NCI-H524 treated with DMSO at 0.1 percent for 48 hours (cell line): ENCODE measurements around the gene PGAM2.

ENCODE experiments used
- DNase-seq: peaks from one replicate; lab custom pipeline; 2025; lab: John Stamatoyannopoulos, UW

The PGAM2 gene

DNA sequence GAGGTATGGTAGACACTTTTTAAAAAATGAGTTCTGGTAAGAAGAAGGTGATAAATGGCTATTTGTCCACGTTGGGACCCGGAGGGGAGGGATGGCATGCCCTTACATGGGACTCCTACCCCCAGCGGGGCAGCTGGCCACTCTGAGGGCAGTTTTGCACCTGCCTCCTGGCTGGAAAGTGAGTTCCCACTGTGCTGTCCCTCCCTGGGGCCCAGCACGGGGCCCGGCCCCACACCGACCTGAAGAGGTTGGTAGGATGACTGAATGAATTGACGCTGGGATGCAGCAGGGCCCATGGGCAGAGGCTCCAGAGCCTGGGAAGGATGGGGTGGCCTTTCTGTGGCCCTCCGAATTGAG is 38.2 kb upstream of the PGAM2 start:
- no peak for DNase-seq

GRCh38 chr7:44102846-44103565 is 37.6 kb upstream of the PGAM2 start:
- no peak for DNase-seq

- DNase-seq = no peak
Observed at GRCh38 chr7:44101966-44102845, 36.8 kb upstream of the PGAM2 start.

DNA sequence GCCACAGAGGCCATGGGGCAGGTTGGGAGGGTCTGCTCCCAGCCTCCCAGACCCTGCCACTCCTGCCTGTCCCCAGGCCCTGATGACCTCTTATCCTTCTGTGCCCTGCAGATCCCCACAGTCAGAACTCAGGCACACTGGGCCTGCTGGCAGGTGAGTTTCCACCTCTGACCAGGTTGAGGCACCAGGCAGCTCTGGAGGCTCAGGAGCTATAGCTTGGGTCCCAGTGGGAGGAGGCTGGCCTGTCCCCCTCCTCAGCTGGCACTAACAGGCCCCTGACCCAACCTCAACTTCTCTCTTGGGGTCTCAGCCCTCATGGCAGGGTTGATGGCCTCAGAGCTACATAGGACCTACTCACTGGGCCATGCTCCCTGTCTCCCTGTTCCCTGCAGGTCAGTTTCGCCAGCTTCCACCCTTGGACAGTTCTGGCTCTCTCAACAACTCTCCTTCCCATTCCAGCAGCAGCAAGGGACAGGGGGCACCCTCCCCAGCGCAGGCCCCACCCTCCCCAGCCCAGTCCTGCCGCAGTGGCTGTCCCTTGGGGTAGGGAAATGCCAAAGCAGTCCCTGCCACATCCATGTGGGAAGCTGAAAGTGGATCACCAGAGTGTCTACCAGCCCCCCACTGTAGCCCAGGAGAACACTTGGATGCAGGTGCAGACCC is 36.1 kb upstream of the PGAM2 start:
- DNase-seq = no peak

DNA sequence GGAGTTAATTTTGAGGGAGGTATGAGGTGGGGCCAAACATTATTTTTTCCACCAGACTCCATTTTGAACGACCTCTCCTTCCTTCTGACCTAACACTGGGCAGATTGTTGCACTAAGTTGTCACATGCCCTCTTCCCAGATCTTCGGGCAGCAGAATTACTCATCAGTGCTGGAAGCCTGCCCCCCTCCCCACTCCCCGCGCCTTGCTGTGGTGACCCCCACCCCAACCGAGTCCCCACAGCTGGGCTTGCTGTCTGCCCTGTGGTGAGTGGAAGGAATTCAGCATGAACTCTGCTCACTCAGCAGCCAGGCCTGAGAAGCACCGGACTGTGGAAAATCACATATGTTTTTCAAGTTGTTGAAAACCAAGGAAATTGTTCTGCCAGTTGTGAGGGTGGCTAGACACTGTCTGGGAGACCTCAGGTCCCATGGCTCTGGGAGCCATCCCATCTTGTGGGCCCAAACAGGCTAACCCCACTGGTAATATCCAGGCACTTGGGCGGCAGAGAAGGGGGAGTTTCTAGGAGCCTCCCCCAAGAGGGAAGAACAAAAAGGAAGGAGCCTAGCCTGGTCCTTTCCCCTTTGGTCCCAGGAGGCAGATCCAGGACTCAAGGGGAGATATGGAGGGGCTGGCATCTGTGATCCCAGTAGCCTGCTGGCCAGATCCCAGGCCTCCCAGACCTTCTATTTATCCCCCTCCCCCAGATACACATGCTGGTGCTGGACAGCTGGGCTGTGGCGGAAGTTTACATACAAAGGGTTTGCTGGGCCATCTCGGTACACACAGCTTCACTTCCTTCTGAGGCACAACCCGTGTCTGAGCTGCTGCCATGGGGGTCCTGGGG is 35.3 kb upstream of the PGAM2 start:
- no peak for DNase-seq

- DNase-seq = no peak
Observed at GRCh38 chr7:44099669-44100068, 34.3 kb upstream of the PGAM2 start.

- DNase-seq = no peak
Observed at GRCh38 chr7:44098092-44099068, 33.0 kb upstream of the PGAM2 start.

DNA sequence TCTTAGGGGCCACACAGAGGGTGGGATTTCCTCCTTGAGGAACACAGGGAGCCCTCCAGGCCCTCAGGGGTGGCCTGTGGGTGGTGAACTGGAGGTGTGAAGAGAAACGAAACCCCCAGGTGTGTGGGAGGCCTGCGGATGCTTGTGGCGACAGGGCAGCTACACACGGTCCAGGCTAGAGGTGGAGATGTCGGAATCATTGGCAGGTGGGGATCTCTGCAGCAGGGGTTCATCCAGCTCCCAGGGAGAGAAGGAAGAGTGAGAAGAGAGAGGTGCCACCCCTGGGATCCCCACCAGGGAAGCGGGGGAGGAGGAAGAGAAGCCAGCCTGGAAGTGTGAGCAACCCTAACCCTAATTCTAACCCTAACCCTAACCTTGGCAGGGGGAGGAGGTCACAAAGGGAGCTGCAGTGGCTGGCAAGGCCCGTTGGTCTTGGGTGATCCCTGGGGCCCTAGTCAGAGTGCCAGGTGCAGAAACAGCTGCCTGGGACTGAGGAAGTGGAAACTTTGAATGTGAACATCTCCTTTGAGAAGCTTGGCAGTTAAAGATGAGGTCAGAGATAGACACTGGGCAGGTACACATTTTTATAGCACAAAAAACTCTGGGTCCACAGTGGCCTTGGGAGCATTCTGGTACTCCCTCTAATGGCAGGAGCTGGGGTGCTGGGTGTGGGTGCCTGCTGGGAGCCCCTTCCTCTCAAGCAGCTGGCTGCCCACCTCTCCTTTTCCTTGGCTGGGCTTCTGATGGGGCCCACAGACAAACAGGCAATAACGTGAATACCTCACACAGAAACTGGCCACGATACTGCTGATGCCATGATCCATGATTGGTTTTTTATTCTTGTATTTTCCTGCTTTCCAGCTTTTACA is 31.9 kb upstream of the PGAM2 start:
- DNase-seq = no peak

DNA sequence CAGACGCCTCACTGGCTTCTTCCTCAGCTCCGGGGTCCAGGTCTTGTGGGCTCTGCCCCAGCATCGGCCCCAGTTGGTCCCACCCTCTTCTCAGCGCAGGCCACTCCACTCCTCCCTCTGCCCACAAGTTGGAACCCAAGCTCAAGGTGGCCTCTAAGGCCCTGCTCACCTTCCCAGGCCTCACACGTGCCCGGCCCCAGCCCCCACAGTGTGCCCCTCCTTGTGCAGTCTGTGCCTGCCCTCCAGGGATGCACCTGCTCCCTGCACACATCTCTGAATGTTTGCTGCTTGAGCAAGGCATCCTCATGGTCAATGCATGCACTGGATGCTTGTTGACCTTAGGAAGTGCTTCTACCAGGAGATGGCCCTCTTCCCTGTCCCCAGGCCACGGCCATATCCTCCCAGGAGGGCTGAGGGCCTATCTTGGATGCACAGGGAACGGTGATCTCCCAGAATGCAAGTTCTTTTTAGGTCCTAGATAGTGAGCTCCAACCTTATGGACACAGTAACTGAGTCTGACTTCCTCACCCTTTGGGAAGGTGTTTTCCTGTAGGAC is 31.0 kb upstream of the PGAM2 start:
- no peak for DNase-seq

- DNase-seq = no peak
Observed at GRCh38 chr7:44095781-44096180, 30.4 kb upstream of the PGAM2 start.

GRCh38 chr7:44094883-44095592 is 29.7 kb upstream of the PGAM2 start:
- no peak for DNase-seq

DNA sequence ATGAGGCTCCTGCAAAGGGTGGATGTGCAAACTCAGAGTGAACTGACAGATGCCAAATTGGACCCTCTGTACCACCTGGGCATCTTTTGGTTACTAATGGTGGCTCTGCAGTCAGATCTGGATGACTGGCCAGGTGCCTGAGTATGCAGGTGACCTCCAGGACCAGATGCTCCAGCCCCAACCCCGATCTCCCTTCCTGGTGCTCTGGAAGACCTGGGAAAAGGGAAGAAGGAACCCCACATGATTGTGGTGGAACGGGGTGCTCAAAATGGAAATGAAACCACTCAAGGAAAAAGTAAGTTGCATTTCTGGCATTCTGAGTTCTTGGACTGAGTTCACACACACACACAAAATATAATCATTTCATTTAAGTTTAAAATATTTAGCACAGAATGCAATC is 29.0 kb upstream of the PGAM2 start:
- no peak for DNase-seq

DNA sequence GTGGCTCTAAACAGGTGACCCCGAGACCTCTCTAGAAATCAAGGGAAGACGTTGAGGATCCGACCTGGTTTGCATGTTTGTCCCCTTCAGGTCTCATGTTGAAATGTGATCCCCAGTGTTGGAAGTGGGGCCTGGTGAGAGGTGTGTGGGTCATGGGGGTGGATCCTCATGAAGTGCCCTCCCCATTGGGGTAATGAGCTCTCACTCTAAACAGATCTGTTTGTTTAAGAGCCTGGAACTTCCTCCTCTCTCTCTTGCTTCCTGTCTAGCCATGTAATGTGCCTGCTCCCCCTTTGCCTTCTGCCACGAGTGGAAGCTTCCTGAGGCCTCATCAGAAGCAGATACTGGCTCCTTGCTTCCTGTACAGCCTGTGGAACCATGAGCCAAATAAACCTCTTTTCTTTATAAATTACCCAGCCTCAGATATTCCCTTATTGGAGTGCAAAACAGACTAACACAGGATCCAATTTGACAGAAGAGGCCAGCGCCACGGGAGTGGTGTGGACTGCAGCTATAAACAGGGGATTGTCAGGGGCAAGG is 27.8 kb upstream of the PGAM2 start:
- DNase-seq = no peak

DNA sequence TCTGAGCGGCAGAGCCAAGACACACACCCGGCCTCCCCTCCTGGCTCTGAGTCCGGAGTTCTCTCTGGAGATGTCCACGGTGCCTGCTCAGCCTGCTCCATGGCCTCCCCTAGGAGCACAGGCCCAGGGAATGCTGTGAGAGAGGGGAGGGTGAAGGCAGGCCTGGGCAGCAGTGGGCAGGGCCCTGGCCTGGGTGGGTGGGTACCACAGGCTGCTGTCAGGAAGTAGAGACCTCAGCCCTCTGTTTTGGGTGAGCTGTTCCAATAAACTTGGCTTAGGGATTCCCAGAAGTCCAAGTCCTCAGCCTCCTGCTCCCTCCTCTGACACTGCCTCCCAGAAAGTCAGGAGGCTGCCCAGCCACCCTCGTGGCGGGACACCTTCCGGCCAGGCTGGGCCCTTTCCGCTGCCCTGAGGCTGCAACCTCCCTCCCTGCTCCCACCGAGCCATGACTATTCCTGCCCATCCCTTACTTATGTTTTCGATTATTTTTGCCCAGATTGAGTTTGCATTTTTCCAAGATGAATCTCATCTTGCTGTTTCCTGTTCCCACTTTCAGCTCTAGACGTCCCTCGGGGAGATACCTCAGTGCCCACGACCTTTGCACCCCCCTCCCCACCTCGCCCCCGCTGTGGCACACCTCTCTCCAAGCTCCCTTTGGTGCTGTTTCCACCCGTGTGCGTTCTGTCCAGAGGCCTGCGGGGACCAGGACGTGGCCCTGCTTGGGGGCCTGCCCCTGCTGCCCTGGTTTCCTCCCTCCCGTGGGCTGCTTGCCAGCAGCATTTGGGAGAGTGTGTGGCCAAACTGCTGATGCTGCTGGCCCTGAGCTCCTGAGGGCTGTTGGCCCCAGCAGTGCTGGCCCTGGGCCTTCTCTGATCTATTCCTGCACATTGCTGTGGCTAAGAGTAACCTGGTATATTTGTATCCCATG is 22.8 kb upstream of the PGAM2 start:
- DNase-seq = no peak

DNA sequence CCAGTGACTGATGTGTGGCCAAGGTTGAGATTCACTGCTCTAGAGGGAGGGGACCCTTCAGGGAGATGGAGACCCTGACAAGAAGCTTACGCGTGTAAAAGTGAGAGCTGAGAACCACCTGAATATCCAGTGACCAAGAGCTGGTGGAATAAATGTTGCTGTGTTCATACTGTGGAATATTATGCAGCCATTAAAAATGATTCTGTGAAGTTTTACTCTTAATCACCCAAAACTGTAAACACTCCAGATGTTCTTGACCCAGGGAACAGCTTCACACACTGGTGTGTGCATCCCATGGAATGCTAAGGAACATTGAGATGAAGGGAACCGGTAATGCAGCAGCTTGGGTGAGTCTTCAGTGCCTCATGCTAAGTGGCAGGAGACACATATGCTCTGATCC is 21.3 kb upstream of the PGAM2 start:
- DNase-seq = no peak

DNA sequence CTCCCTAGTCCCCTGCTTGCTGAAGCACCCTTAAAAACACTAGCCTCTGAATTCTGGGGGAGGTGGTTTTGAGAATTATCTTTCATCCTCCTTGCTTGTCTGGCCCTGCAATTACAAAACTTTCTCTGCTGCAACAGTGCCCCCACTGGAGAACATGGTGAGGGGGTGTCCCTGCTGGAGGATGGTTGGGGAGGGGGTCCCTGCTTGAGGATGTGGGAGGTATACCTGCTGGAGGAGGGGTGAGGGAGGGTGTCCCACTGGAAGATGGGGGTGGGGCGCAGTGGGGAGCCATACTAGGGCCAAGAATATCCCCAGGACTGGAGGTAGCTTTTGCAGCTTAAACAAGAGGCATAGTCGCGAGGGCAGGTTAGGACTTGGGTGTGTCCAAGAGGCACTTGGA is 20.2 kb upstream of the PGAM2 start:
- DNase-seq = no peak

GRCh38 chr7:44084701-44085100 is 19.3 kb upstream of the PGAM2 start:
- no peak for DNase-seq

DNA sequence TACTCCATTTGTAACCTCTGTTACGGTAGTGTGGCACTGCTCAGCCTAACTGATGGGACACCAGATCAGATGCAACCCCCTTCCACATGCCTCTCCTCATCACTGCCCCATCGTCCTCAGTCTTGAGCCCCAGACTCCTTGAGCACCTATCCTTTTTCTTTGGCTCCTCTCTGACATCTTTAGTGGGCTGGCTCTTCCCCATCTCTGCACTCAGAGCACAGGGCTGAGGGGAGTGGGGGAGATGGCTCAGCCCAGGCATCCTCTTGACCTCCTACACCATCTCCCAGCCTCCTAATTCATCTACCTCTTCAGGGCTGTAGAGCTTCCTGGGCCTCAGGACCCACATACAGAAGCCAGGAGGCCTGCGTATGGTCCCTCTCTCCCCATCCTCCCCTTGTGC is 18.4 kb upstream of the PGAM2 start:
- no peak for DNase-seq
